H1 (cell line): ENCODE data around the gene RNF144A. TPM values are rescaled to one million over a fixed set of nuclear protein-coding genes. Genes with fewer than 3 reads are reported as not detected.
A peak's percentile ranks its signal among the peaks of the same experiment; 100 is the strongest.

Experiments
- BRCA1 ChIP-seq: IDR thresholded peaks from 2 replicates; pipeline ENCODE4 v1.6.1; 2012; ENCODE audit warnings: low read depth, low read length, improper control_type of control experiment
- CTCF ChIP-seq, 3 experiments: IDR thresholded peaks; 1 replicate in 2 of 3; 2 replicates in 1 of 3; pipeline versions ENCODE4 v1.5.1 to v1.6.1; 2011; ENCODE audit warnings: low read length in 3 of 3, mild to moderate bottlenecking in 3 of 3, inconsistent platforms in 2 of 3, low read depth in 1 of 3, moderate library complexity in 1 of 3; ENCODE audit not compliant: insufficient read depth in 1 of 3; ENCODE audit errors: control extremely low read depth in 1 of 3
- E2F6 ChIP-seq: IDR thresholded peaks from 2 replicates; pipeline ENCODE4 v1.6.1; 2012; ENCODE audit warnings: inconsistent platforms
- HDAC6 ChIP-seq: IDR thresholded peaks from one replicate; pipeline ENCODE4 v1.7.1; 2012; ENCODE audit warnings: low read depth, mild to moderate bottlenecking, inconsistent platforms, low read length, moderate library complexity
- JUN ChIP-seq: IDR thresholded peaks from 2 replicates; pipeline ENCODE4 v1.6.1; 2011; ENCODE audit warnings: low read depth, mild to moderate bottlenecking, improper control_type of control experiment, low read length
- NANOG ChIP-seq: IDR thresholded peaks from 2 replicates; pipeline ENCODE4 v1.6.1; 2011; ENCODE audit warnings: low read length, low read depth, mild to moderate bottlenecking, inconsistent platforms; ENCODE audit not compliant: insufficient read depth, poor library complexity, severe bottlenecking
- PHF8 ChIP-seq: fragments of 200-600 bp; sonication (generic); conservative IDR thresholded peaks from 2 replicates; pipeline ENCODE4 v1.7.1; 2012; ENCODE audit warnings: low read depth, mild to moderate bottlenecking, inconsistent platforms, low read length, moderate library complexity
- POU5F1 ChIP-seq: IDR thresholded peaks from 2 replicates; pipeline ENCODE4 v1.6.1; 2011; ENCODE audit warnings: low read depth, mild to moderate bottlenecking, low read length, moderate library complexity
- SAP30 ChIP-seq: fragments of 300-600 bp; sonication (generic); IDR thresholded peaks from 2 replicates; pipeline ENCODE4 v1.7.1; 2012; ENCODE audit warnings: low read length, moderate library complexity, mild to moderate bottlenecking, inconsistent platforms; ENCODE audit not compliant: insufficient read depth, insufficient replicate concordance
- SIRT6 ChIP-seq: IDR thresholded peaks from one replicate; pipeline ENCODE4 v1.7.1; 2012; ENCODE audit warnings: low read length, inconsistent platforms
- SIX5 ChIP-seq: IDR thresholded peaks from 2 replicates; pipeline ENCODE4 v1.6.1; 2011; ENCODE audit warnings: mild to moderate bottlenecking, low read depth, low read length
- polyA plus RNA-seq, 7 experiments: library from polyadenylated mRNA; depleted of rRNA in 3 of 7; stranded (reverse) in 5 of 7; unstranded in 2 of 7; fragments of >200 nt in 5 of 7; fragments of 200-250 nt in 2 of 7; gene quantifications; 1 replicate in 5 of 7; 2 replicates in 1 of 7; 4 replicates in 1 of 7; pipeline versions ENCODE4 v1.2.1 to v1.2.3, GENCODE V29; 2011 to 2013; ENCODE audit warnings: missing spikeins in 2 of 7, mixed read lengths in 2 of 7
- total RNA-seq: library from RNA; stranded (reverse); fragmentation: NEBNext Ultra II Directional; extraction: Animal tissue kit (Norgen Biotek cat#: 25700); gene quantifications from 2 replicates; pipeline ENCODE4 v1.2.1, GENCODE V29; 2021

Gene RNF144A
- total and polyA plus RNA-seq, 2 of the 8 experiments (the other 6 are each of a cell fraction or from before 2014, with no cell fraction given): 14.0 to 15.0 TPM

GRCh38 chr2:7037340-7038333 lies 120.4 kb downstream of the RNF144A start (continued):
- TF ChIP-seq E2F6 (peak; percentile 47; the same call in 1 of the 2 replicates), HDAC6 (no peak), CTCF (IDR thresholded peaks at IDR 0.05; ENCODE audit: control extremely low read depth in 1 of 3, insufficient read depth in 1 of 3, low read depth in 1 of 3, low read length in 3 of 3) (peak; percentile 85 to 94 (median 91)), NANOG (no peak), SIRT6 (no peak), POU5F1 (no peak), PHF8 (no peak), JUN (no peak), BRCA1 (no peak), SAP30 (no peak), SIX5 (no peak)
